HG03060 (cell line): ENCODE data around the gene CDH1.
A peak's percentile ranks its signal among the peaks of the same experiment; 100 is the strongest.

Source experiments
- ATAC-seq: cut with Tn5 transposase; IDR thresholded peaks from one replicate; pipeline ENCODE4 v1.9.1; 2021; ENCODE audit warnings: low read depth, moderate number of reproducible peaks; ENCODE audit not compliant: unreplicated experiment

The CDH1 gene

DNA sequence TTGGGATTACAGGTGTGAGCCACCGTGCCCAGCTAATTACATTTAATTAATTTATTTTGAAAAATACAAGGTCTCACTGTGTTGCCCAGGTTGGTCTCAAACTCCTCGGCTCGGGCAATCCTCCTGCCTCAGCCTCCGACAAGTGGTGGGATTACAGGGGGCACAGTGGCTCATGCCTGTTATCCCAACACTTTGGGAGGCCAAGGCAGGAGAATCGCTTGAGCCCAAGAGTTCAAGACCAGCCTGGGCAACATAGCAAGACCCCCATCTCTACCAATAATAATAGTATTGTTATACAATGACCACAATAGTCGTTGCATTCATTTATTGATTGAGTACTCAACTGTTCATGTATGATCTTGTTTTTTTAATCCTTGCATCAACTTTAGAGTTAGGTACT is 22.0 kb downstream of the CDH1 start:
- no peak for ATAC-seq

DNA sequence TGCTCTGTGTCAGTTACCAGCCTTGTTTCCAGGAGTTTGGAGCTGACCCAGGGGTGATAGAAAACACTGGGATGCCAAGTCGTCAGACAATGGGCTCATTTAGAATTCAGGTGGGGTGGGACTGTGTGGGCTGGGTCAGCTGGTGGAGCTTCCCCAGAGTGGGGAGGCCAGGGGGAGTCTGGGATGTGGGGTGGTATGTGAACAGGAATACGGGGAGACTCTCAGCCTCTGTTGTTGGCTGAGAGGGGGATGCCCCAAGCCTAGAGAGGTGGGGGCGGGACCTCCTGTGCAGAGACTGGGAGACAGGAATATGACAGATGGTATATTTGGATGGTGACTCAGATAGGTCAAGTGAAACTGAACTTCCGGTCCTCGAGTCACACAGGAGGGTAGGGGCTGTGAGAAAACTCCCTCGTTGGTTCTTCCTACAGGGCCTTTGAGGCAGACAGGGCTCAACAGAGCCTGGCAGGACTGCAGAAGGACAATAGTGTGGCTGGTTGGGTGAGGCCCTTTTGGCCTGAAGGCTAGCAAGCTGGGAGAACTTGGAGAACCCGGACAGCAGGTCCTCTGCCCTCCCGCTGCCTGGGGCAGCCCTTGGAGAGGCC is 23.7 kb downstream of the CDH1 start:
- ATAC-seq, result peak; percentile 31

GRCh38 chr16:68762996-68763756 is 26.1 kb downstream of the CDH1 start:
- no peak for ATAC-seq

DNA sequence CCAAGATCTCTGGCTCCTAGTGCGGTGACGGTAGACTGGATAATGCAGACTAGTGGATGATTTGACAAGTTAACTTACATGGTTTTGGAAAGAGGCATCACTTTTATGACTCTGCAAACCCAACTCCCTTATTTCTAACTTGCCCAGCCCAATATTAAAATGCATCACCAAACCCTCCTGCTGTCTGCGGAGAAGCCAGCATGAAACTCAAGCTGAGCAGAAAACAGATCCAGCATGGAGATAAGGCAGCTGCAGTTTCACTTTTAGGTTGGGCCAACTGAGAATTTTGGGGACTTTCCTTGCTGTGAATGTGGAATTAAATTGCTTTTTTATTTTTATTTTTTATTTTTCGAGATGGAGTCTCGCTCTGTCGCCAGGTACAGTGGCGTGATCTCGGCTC is 27.8 kb downstream of the CDH1 start:
- no peak for ATAC-seq

DNA sequence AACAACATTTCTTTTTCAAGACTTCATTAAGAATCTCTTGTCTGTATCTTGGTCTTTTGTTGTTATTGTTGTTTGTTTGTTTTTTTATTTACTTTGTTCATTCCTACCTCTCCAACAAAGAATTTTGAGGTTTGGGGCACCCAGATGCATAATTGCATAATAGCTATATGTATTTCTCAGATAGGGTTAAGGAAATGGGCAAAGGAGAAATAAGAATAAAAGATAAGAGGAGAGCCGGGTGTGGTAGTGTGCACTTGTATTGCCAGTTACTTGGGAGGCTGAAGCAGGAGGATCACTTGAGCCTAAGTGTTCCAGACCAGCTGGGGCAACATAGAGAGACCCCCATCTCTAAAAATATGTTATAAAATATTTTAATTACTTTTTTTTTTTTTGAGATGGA is 30.5 kb downstream of the CDH1 start:
- no peak for ATAC-seq

DNA sequence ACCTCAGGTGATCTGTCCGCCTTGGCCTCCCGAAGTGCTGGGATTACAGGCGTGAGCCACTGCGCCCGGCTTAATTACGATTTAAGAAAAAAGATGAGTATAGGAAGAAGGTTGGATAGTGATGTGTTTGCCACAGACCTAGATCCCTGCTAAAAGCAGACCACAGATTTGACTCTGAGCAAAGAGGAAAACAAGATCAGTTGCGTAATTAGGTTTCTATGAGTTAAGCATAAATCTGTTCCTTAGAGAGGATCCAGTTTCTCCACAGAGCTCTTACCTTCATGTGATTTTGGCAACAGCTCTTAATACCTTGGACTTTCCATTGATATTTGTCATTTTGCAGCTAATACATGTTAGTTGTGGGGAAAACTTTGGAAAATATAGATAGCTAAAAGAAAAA is 31.1 kb downstream of the CDH1 start:
- no peak for ATAC-seq

DNA sequence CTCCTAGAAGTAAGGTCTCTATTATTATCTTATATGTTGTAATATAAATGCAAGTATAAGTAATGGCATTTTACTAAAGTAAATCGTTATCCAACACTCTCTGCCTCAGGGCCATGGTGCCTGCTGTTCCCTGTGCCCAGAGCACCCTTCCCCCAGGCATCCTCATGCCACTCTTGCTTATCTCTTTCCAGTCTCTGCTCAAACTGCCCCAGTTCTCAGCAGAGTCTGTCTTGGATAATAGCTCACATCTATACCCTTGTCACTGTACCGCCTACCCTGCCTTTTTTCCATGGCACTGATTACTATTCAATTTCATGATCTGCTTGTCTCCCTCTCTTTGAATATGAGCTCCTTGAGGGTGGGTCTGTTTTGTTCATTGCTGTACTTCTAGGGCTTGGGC is 31.7 kb downstream of the CDH1 start:
- no peak for ATAC-seq

DNA sequence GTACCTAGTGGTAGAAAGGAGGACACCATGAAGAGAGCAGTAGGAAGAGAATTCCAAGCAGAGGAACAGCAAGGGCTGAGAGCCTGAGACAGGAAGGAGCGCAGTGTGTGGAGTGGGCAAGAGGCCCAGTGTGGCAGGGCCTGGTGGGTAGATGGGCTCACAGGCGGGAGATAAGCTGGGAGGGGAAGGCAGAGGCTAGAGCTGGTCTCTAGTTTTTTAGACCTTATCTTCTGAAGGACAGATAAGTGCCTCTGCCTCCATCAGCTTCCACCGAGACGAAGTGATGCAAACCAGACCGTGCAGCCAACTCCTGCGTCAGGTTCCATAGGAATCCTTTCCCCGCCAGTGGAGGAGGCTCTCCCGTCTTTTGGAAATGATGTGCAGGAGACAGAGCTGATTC is 33.6 kb downstream of the CDH1 start:
- no peak for ATAC-seq

GRCh38 chr16:68772030-68772681 is 35.1 kb downstream of the CDH1 start:
- no peak for ATAC-seq

DNA sequence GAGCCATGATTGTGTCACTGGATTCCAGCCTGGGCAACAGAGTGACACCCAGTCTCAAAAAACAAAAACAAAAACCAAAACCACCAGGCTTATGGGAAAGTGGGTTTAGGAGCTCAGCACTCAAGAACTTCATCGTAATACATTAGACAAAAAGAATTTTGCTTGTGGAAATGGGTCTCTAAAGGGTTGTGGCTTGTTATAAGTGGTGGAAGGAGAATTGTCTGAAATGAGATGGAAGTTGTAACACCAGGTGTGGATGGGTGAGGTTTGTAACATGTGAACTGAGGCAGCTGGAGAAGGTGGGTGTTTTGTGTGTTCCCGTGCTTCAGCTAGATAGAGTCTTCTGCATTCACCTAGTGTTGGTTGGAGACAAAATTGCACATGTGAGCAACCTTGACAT is 35.8 kb downstream of the CDH1 start:
- no peak for ATAC-seq

GRCh38 chr16:68774982-68775634 is 38.0 kb downstream of the CDH1 start:
- no peak for ATAC-seq

DNA sequence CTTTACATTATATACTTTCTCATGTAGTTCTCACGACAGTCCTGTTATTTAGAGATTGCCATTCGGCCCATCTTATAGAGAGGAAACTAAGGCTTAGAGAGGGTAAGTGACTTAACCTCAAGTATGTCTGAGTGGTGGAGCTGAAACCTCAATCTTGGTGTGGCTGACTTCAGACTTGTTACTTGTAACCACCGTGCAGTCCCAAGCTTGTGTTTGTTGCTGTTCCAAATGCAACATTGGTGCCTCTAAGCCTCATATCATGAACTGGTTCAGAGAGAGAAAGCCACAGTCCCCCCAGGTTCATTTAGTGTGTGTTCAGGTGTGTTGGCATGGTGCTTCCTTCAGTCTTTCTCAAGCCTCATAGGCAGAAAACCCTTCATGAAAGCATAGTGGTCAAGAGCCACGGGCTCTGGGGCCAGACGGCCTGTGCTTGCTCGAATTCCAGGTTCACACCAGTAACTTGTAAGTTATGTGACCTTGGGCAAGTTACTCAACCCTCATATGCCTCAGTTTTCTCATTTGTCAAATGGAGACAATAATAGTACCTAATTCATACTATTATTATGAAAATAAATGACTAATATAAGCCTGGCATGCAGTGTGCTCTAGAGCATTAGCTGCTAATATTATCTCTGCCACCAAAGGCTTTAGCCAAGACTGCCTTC is 39.9 kb downstream of the CDH1 start:
- peak; percentile 55 for ATAC-seq

DNA sequence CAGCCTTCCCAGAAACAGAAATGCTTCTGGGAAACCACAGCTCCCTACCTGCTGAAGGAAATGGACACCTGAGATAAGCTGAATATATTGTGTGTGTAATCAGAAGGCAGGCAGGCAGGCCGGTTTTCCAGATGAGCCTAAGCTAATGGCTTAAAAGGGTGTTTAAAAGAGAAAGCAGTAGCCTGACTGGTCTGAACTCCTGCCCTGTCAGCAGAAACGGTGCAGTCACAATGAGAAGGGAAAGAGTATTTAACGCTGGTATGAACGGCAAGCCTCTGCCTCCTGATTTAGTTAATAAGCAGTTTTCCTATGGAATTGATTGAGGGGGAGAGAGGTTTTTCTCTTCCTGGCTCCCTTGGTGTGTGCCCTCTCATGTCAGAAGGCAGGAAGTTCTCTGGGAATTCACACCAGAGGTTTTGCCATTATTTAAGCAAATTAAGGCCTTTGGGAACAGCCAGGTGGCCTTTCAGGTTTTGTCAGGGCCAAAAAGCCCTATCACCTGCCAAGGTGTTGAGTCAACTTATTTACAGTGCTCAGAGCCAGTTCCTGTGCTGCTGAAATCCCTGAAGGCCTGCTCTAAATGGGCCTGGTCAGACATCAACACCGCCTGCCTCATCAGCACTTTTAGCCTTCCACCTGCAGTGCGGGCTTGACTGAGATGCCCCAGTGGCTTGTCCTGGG is 41.6 kb downstream of the CDH1 start:
- no peak for ATAC-seq

- ATAC-seq, result no peak
Observed at GRCh38 chr16:68779891-68780290, 42.8 kb downstream of the CDH1 start.

DNA sequence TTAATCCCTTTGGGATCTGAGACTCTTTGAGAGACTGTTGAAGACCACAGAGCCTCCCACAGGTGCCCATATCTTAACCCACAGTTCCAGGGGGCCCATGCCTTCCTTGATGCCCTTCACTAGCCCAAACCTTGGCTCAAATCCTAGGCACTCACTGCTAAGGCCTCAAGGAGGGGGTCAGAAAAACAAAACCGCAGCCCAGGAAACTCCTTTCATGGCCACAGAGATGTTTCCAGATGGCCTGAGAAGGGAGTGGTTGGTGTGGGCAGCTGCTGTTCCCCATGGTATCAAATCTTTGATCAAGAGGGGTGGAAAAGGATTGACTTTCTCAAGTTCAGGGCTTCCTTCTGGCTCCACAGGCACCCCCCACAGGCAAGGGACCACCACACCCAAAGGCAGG is 44.7 kb downstream of the CDH1 start:
- no peak for ATAC-seq

GRCh38 chr16:68782198-68783174 is 45.4 kb downstream of the CDH1 start:
- no peak for ATAC-seq

DNA sequence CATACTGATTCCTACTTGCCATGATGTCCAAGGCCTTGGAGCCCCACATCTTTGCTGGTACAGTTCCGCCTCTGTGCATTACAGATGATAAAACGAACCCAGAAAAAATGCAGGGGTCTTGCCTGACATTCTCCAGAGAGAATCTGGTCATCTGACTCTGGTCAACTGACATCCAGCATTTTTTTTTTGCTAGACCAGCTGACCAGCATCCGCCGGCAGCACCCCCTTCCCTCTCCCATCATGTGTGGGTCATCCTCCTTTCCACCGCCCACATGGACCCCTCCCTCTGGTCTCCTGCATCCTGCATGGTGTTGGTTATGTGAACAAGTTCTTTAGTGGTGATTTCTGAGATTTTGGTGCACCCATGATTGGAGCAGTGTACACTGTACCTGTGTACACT is 47.1 kb downstream of the CDH1 start:
- no peak for ATAC-seq

DNA sequence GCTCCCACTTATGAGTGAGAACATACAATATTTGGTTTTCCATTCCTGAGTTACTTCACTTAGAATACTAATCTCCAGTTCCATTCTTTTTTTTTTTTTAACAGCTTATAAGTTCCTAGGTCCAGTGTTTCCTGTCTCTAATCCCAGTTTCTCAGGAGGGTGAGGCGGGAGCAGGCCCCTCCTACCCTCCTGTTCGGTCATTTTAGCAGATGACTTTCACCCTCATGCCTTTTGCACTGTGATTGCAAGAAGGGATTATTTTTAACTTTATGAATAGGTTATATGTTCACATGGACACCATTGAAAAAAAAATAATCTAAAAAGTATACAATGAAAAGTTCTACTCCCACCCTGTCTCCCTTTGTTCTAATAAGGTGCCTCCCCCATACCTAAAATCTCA is 47.6 kb downstream of the CDH1 start:
- no peak for ATAC-seq

GRCh38 chr16:68785715-68786114 is 48.6 kb downstream of the CDH1 start:
- ATAC-seq, result no peak
